Thyroid gland (tissue), 4 donors: ENCODE measurements around the gene CA4. TPM values are rescaled to one million over a fixed set of nuclear protein-coding genes. Genes with fewer than 3 reads are reported as not detected.

Experiments used
- DNase-seq, 2 donors: peaks; one replicate each; pipeline ENCODE4 v3.0.0-alpha.2; 2019
- H3K27ac ChIP-seq, 3 donors: fragments of 200-600 bp; sonication (generic); 1 replicate in 2 of 3; 2 replicates in 1 of 3; pipeline ENCODE4 v1.5.1; 2016 to 2019; ENCODE audit warnings: mild to moderate bottlenecking in 1 of 3, moderate library complexity in 1 of 3
- H3K27me3 ChIP-seq: fragments of 200-600 bp; sonication (generic); one replicate; pipeline ENCODE4 v1.5.1; 2019
- H3K36me3 ChIP-seq, 2 donors: fragments of 200-600 bp; sonication (generic); one replicate each; pipeline ENCODE4 v1.5.1; 2016 to 2019
- H3K4me1 ChIP-seq, 2 donors: fragments of 200-600 bp; sonication (generic); one replicate each; pipeline ENCODE4 v1.5.1; 2017 to 2019
- H3K4me3 ChIP-seq, 3 donors: fragments of 200-600 bp; sonication (generic); replicated peaks in 1 of 3; 1 replicate in 2 of 3; 2 replicates in 1 of 3; pipeline ENCODE4 v1.5.1; 2016; ENCODE audit warnings: mild to moderate bottlenecking in 1 of 3
- H3K9me3 ChIP-seq: fragments of 200-600 bp; sonication (generic); one replicate; pipeline ENCODE4 v1.5.1; 2017
- POLR2A ChIP-seq, 2 donors: fragments of 450-650 bp; IDR thresholded peaks; one replicate each; pipeline ENCODE4 v1.6.1; 2017; ENCODE audit warnings: antibody characterized with exemption in 2 of 2, mild to moderate bottlenecking in 2 of 2, moderate library complexity in 1 of 2
- WGBS, 2 donors: methylation state at CpG; one replicate each; pipeline ENCODE4 v1.1.5; 2017; 5-methylcytosine and 5-hydroxymethylcytosine counted together
- intact Hi-C: fragments of 100-400 bp; cut with DNase I; formaldehyde crosslinking; loops from one replicate; pipeline ENCODE4 v1.15.1; 2023
- total RNA-seq, 4 donors: library from RNA; depleted of rRNA; stranded (reverse); fragments of >200 nt; gene quantifications; one replicate each; pipeline ENCODE4 v1.2.3, GENCODE V29; 2016
- TF ChIP-seq, protein P1 (sequence below), 6 experiments: fragments of 200-600 bp in 3 of 6; fragments of 450-650 bp in 3 of 6; sonication (generic) in 3 of 6; IDR thresholded peaks; one replicate each; pipeline ENCODE4 v1.5.1; 2016 to 2019; ENCODE audit warnings: antibody characterized with exemption in 6 of 6, mild to moderate bottlenecking in 2 of 6, inconsistent platforms in 1 of 6, moderate library complexity in 1 of 6

Gene CA4
- total RNA-seq, 4 donors from 2014 or later, result 22.7 to 56.5 (median 26.3) TPM

DNA sequence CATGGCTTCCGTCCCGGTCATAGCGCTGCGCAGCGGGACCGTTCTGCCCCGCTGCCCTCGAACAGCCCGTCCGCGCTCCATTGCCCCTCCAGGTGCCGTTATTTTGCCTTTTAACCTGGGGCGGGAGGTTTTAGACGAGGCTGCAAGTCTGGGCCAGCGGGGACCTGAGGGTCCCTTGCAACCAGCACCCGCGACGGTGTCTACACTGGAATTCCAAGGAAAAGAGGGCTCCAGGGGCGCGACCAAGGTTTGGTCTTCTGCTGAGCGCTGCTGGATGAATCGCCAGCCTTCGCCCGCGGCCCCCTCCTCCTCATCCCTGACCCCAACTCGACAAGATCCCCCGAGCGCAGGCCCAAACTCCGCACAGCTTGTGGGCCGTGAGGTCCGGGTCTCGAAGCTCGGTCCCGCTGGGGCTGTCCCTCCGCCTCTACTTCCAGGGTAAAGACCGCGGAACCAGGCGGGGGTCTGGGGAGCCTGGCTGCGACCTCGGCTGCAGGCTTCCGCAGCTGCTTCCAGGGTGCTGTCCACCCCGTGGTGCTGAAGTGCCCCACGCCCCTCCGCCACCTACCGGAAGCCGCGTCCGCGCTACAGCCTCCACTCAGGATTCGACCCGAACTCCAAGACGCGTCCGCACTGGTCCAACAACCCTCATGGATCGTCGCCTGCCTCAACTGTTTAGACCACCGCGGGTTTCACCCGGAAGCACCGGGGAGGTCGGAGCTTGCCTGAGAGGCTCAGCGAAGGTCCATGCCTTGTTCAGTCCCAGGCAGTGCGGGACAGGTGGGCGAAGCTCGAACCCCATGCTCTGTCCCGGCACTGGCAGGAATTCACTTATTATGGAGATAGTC is 10.1 kb upstream of the CA4 start:
- H3K4me1 ChIP-seq, result peaks cover 8 to 34% of the 10 kb centered on the region in 2 donors
- intact Hi-C loops, result no loop called here
- TF ChIP-seq POLR2A (IDR thresholded peaks at IDR 0.05), result no peak
- TF ChIP-seq, protein P1, sequence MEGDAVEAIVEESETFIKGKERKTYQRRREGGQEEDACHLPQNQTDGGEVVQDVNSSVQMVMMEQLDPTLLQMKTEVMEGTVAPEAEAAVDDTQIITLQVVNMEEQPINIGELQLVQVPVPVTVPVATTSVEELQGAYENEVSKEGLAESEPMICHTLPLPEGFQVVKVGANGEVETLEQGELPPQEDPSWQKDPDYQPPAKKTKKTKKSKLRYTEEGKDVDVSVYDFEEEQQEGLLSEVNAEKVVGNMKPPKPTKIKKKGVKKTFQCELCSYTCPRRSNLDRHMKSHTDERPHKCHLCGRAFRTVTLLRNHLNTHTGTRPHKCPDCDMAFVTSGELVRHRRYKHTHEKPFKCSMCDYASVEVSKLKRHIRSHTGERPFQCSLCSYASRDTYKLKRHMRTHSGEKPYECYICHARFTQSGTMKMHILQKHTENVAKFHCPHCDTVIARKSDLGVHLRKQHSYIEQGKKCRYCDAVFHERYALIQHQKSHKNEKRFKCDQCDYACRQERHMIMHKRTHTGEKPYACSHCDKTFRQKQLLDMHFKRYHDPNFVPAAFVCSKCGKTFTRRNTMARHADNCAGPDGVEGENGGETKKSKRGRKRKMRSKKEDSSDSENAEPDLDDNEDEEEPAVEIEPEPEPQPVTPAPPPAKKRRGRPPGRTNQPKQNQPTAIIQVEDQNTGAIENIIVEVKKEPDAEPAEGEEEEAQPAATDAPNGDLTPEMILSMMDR (IDR thresholded peaks at IDR 0.05), result peak in 5 of 6 experiments; percentile 33 to 60 (median 44)

DNA sequence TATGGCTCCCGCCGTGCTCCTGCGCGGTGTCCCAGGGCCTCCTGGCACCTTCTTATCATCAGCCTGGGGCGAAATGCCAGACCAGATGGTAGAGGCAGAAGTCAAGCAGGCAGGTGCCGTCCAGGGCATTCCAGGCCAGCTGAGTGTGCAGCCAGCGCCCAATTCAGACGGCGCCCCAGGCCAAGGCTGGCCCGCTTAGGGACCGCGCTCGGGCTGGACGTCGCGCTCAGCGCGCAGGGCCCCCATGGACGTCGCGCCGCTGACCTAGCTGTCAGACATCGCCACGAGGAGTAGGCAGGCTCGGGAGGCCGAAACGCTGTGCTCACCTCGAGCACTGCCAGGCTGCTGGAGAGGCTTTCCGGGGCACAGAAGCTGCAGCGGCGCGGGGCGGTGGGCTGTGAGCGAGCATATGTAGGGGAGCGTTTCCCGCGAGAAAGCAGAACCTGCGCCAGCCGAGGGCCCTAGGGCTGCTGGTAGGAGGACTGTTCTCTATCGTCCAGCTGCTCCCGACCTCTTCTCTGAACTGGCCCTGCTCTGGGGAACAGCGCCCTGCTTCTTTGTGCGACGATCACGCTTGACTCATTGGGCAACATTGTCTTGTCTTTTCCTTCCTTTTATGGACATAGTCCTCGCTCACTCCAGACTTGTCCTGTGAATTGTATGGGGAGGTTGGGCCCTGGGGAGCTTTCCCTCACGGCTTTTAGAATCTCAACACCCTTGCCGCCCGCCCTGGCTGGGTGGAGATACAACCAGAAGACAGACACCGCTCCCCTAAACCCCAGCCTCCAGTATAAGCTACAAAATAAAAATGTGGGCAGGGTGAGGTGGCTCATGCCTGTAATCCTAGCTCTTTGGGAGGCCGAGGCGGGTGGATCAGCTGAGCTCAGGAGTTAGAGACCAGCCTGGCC is 8.4 kb upstream of the CA4 start:
- no peaks in the 10 kb centered on the region for H3K9me3 ChIP-seq
- no peak overlapping the region for H3K4me3 ChIP-seq
- intact Hi-C loops, result no loop called here
- peaks cover 3 to 34% of the 10 kb centered on the region in 2 donors for H3K4me1 ChIP-seq
- H3K27me3 ChIP-seq, result peaks cover 16% of the 10 kb centered on the region
- TF ChIP-seq, protein P1 (IDR thresholded peaks at IDR 0.05), result no peak
- TF ChIP-seq POLR2A (IDR thresholded peaks at IDR 0.05), result no peak
- DNase-seq, result no peak
- H3K27ac ChIP-seq, result no peak overlapping the region
- H3K36me3 ChIP-seq, result no peaks in the 10 kb centered on the region
- 10 to 19% methylated on average over 15 to 34 of the region's 52 CpGs for WGBS, 2 donors

More for the DNA sequence above, 10.1 kb upstream of the CA4 start:
- no peaks in the 10 kb centered on the region for H3K36me3 ChIP-seq
- H3K9me3 ChIP-seq, result no peaks in the 10 kb centered on the region
- peaks cover 16% of the 10 kb centered on the region for H3K27me3 ChIP-seq
- DNase-seq, result peak; percentile 61 to 68
- no peak overlapping the region for H3K27ac ChIP-seq
- H3K4me3 ChIP-seq, result peak overlapping the region in 1 of 3 donors; percentile 3
- 11% methylated on average over 32 of the region's 66 CpGs for WGBS, 2 donors

DNA sequence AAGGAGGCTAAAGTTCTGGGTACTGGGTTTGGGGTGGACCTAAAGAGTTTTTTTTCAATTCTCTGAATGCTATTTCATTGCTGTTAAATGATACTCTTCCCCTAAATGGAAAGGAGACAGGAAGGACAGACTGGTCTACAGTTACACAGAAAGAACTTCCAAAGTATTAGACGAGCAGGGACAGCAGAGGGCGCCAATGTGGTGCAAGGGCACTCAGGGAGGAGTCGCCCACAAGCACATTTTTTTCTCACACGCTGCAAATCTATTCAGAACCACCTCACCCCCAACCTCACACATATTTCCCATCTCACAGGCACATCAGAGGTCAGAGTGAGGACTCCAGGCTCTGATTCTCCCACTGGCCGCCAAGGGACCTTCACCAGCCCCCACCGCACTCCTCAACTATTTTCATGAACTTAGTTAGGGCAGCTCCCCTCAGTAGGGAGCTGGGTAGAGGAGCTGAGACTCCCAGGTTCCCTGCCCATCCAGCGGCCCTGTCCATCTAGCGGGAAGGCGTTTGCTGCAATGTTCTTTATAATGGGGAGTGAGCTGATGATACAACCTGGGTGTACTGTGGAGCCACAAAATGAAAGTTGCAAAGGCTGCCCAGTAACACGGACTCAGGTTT is 6.8 kb upstream of the CA4 start:
- H3K4me1 ChIP-seq, result peaks cover 3 to 34% of the 10 kb centered on the region in 2 donors
- no peak overlapping the region for H3K4me3 ChIP-seq
- intact Hi-C loops, result no loop called here
- TF ChIP-seq, protein P1 (IDR thresholded peaks at IDR 0.05), result peak; percentile 29 to 77 (median 54)
- TF ChIP-seq POLR2A (IDR thresholded peaks at IDR 0.05), result no peak
- DNase-seq, result peak; percentile 78 to 82
- H3K27ac ChIP-seq, result no peak overlapping the region
- no peaks in the 10 kb centered on the region for H3K9me3 ChIP-seq
- H3K27me3 ChIP-seq, result peaks cover 16% of the 10 kb centered on the region
- 6 to 8% methylated on average over 10 of the region's 10 CpGs for WGBS, 2 donors
- H3K36me3 ChIP-seq, result no peaks in the 10 kb centered on the region

DNA sequence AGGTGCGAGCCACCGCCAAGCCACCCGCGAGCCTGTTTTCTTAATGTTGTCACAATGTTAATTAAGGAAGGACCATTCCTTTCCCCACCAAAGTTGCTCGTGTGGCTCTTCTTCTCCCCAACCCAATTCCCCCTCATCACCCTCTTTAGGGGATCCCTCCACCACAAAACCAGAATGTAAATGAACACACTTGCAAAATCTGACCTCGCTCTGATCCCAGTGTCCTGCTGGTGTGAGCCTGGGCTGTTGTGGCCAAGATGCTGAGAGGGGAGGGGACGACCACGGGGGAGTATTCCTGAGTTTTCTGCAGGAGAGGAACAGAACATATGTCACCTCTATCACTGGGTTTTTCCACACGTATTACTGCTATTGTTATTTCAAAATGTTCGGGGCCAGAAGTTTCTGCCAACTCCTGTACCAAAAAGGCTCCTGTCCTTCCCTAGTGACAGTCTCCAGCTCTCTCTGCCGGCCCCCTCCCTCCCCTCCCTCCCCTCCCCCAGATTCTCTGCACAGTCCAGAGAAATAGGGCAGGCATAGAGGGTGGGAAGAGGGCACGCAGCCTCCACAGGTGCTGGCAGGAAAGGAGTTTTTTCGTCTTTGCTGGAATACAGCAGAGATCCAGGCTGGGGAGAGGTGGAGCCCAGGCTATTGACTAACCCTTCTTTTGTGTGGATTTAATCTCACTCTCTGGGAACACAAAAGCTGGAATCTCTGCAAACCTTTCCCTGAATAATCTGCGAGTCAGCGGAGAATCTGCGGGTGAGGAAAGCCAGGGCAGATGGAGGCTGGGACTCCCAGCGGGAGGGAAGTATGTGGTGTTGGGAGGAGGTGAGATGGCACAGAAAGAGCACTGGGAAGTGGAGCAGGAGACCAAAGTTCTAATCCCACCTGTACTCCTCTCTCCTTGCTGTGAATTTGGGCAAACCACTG is 4.5 kb upstream of the CA4 start:
- Histone ChIP-seq H3K36me3 (no peaks in the 10 kb centered on the region), H3K4me1 (peaks cover 3 to 30% of the 10 kb centered on the region in 2 donors), H3K4me3 (no peak overlapping the region), H3K27ac (no peak overlapping the region), H3K9me3 (no peaks in the 10 kb centered on the region), H3K27me3 (peaks cover 22% of the 10 kb centered on the region)
- TF ChIP-seq POLR2A (IDR thresholded peaks at IDR 0.05), result no peak
- TF ChIP-seq, protein P1 (IDR thresholded peaks at IDR 0.05), result no peak
- DNase-seq, result no peak
- intact Hi-C loops, result no loop called here
- WGBS, 2 donors, result 20 to 29% methylated on average over 17 of the region's 17 CpGs
